Measurements from ENCODE around the gene JMJD6. TPM values are rescaled to one million over a fixed set of nuclear protein-coding genes. Genes with fewer than 3 reads are reported as not detected.

The JMJD6 gene
- total and polyA plus RNA-seq, 9 of the 15 experiments (the other 6 are each of a cell fraction or from before 2014, with no cell fraction given): 2.5 to 52.3 (median 36.3) TPM

DNA sequence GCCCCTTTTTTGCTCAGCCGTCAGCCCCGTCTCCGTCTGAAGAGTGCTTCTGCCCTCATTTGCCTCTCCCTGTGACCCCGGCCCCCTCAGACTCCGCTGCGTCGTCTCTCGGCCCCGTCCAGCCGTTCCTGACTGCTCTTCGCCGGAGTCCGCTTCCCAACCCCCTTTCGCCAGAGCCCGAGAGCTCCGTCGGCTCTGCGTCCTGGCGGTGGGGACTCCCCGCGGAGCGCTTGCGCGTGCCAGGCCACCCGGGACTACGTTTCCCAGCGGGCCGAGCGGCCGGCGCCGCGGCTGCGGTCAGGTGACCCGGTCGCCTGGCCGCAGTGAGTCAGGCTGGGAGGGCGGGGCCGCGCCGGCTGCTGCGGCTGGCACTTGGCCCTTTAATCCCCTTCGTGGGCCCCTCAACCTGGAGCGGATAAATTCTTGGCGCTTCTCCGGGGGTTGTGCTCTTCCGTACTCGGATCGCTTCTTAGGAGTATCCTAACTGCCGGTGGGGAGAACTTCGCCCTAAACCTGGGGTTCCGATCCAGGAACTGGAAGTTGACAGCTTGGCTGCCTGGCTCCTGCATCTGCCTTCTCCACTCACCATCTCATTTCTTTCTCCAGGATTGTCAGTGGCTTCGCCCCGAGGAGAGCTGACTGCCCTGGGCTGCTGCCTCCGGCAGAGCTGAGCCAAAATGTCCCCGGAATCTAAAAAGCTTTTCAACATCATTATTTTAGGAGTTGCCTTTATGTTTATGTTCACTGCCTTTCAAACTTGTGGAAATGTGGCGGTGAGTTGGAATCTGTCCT, 11.5 kb upstream of the JMJD6 start, which contains the start of gene MFSD11 (continued):
- peak; percentile 91 to 98 for TF ChIP-seq MAZ (CRISPR knock-in tag; conservative IDR thresholded peaks at IDR 0.05 in 1 of 2, IDR thresholded peaks at IDR 0.05 in 1 of 2)
- TF ChIP-seq ZNF12 (CRISPR knock-in tag; IDR thresholded peaks at IDR 0.05): no peak
- peak; percentile 18 for TF ChIP-seq POLR2B (IDR thresholded peaks at IDR 0.05; ENCODE audit: low read depth, partially characterized antibody)
- TF ChIP-seq TAF7 (tag; IDR thresholded peaks at IDR 0.05): peak; percentile 69; the same call in 1 of the 2 replicates
- TF ChIP-seq, protein P1, sequence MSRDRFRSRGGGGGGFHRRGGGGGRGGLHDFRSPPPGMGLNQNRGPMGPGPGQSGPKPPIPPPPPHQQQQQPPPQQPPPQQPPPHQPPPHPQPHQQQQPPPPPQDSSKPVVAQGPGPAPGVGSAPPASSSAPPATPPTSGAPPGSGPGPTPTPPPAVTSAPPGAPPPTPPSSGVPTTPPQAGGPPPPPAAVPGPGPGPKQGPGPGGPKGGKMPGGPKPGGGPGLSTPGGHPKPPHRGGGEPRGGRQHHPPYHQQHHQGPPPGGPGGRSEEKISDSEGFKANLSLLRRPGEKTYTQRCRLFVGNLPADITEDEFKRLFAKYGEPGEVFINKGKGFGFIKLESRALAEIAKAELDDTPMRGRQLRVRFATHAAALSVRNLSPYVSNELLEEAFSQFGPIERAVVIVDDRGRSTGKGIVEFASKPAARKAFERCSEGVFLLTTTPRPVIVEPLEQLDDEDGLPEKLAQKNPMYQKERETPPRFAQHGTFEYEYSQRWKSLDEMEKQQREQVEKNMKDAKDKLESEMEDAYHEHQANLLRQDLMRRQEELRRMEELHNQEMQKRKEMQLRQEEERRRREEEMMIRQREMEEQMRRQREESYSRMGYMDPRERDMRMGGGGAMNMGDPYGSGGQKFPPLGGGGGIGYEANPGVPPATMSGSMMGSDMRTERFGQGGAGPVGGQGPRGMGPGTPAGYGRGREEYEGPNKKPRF (IDR thresholded peaks at IDR 0.05; ENCODE audit: low read depth, low read length): no peak
- TF ChIP-seq MED1 (CRISPR knock-in tag; IDR thresholded peaks at IDR 0.05; ENCODE audit: borderline replicate concordance): no peak
- TF ChIP-seq, protein P2, sequence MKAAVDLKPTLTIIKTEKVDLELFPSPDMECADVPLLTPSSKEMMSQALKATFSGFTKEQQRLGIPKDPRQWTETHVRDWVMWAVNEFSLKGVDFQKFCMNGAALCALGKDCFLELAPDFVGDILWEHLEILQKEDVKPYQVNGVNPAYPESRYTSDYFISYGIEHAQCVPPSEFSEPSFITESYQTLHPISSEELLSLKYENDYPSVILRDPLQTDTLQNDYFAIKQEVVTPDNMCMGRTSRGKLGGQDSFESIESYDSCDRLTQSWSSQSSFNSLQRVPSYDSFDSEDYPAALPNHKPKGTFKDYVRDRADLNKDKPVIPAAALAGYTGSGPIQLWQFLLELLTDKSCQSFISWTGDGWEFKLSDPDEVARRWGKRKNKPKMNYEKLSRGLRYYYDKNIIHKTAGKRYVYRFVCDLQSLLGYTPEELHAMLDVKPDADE (conservative IDR thresholded peaks at IDR 0.05; ENCODE audit: control insufficient read depth, low read depth, low read length): peak; percentile 99
- no peak for TF ChIP-seq FOXK1 (CRISPR knock-in tag; IDR thresholded peaks at IDR 0.05; ENCODE audit: borderline replicate concordance)
- 0 out of 2 replicates have a peak, but pooled peaks have one; percentile 23 for TF ChIP-seq MECOM (CRISPR knock-in tag; IDR thresholded peaks at IDR 0.05)
- TF ChIP-seq, protein P3, sequence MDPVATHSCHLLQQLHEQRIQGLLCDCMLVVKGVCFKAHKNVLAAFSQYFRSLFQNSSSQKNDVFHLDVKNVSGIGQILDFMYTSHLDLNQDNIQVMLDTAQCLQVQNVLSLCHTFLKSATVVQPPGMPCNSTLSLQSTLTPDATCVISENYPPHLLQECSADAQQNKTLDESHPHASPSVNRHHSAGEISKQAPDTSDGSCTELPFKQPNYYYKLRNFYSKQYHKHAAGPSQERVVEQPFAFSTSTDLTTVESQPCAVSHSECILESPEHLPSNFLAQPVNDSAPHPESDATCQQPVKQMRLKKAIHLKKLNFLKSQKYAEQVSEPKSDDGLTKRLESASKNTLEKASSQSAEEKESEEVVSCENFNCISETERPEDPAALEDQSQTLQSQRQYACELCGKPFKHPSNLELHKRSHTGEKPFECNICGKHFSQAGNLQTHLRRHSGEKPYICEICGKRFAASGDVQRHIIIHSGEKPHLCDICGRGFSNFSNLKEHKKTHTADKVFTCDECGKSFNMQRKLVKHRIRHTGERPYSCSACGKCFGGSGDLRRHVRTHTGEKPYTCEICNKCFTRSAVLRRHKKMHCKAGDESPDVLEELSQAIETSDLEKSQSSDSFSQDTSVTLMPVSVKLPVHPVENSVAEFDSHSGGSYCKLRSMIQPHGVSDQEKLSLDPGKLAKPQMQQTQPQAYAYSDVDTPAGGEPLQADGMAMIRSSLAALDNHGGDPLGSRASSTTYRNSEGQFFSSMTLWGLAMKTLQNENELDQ (CRISPR knock-in tag; IDR thresholded peaks at IDR 0.05; ENCODE audit: borderline replicate concordance): no peak
- TF ChIP-seq JUND (IDR thresholded peaks at IDR 0.05; ENCODE audit: borderline replicate concordance, low read depth, low read length): peak; percentile 94
- TF ChIP-seq JUND (tag; IDR thresholded peaks at IDR 0.05; ENCODE audit: borderline replicate concordance, low read depth, low read length): peak; percentile 82; the same call in 1 of the 3 replicates
- TF ChIP-seq ZNF140 (CRISPR knock-in tag; IDR thresholded peaks at IDR 0.05): no peak
- no peak for TF ChIP-seq FIP1L1 (IDR thresholded peaks at IDR 0.05; ENCODE audit: low read depth, low read length, poor library complexity, severe bottlenecking)
- TF ChIP-seq PURB (CRISPR knock-in tag; IDR thresholded peaks at IDR 0.05; ENCODE audit: low read depth): no peak
- no peak for TF ChIP-seq ZNF644 (tag; IDR thresholded peaks at IDR 0.05; ENCODE audit: low read depth)
- peak; percentile 84 for TF ChIP-seq CREM (IDR thresholded peaks at IDR 0.05; ENCODE audit: low read depth)
- no peak for TF ChIP-seq PCBP1 (IDR thresholded peaks at IDR 0.05; ENCODE audit: low read depth, low read length, poor library complexity, severe bottlenecking)
- TF ChIP-seq ZNF24 (IDR thresholded peaks at IDR 0.05): peak; percentile 39; the same call in 1 of the 2 replicates
- peak; percentile 33 for TF ChIP-seq FOS (IDR thresholded peaks at IDR 0.05; ENCODE audit: extremely low read depth, insufficient read length)
- no peak for TF ChIP-seq ZNF282 (CRISPR knock-in tag; IDR thresholded peaks at IDR 0.05)
